HG02571 (cell line): Measurements from ENCODE around the gene KISS1R.

Source experiments
- ATAC-seq: cut with Tn5 transposase; IDR thresholded peaks from one replicate; pipeline ENCODE4 v1.9.1; 2021; ENCODE audit warnings: mild to moderate bottlenecking, moderate library complexity; ENCODE audit not compliant: unreplicated experiment

KISS1R gene

GRCh38 chr19:934865-935479, 17.8 kb downstream of the KISS1R start:
- no peak for ATAC-seq

GRCh38 chr19:936175-936546, 19.0 kb downstream of the KISS1R start:
- ATAC-seq, result no peak

GRCh38 chr19:937259-937694, 20.1 kb downstream of the KISS1R start:
- no peak for ATAC-seq

GRCh38 chr19:938233-938923, 21.2 kb downstream of the KISS1R start:
- ATAC-seq, result no peak

GRCh38 chr19:939439-939838, 22.3 kb downstream of the KISS1R start:
- no peak for ATAC-seq

- no peak for ATAC-seq
Measured at GRCh38 chr19:939922-940321, 22.8 kb downstream of the KISS1R start.

GRCh38 chr19:940591-941291, 23.6 kb downstream of the KISS1R start:
- ATAC-seq, result no peak

- no peak for ATAC-seq
Measured at GRCh38 chr19:941292-942132, 24.4 kb downstream of the KISS1R start.

DNA sequence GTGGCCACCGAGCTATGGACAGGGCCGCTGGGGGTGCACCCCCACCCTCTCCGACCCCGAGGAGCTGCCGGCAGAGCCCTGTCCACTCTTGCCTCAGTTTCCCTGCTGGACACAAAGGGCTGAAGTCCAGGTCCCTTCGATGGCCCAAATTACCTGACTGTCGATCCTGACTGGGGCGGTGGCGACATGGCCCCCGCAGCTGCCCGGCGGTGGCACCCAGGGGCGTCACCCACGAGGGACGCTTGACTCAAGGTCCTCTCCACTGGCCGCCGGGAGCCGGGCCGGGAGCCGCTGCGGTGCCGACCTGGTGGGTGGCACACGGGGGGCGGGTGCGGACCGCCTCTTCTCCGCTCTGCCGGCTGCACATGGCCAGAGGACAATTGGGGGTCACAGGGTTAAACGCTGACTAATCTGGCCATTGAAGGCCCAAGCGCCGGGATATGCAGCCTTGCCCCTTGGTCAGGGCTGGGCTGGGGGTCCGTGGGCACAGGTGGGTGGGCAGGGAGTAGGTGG, 25.1 kb downstream of the KISS1R start:
- ATAC-seq, result no peak

- ATAC-seq, result no peak
Measured at GRCh38 chr19:943551-944170, 26.5 kb downstream of the KISS1R start.

- no peak for ATAC-seq
Measured at GRCh38 chr19:944171-944567, 27.0 kb downstream of the KISS1R start.

- no peak for ATAC-seq
Measured at GRCh38 chr19:944663-945241, 27.6 kb downstream of the KISS1R start.

GRCh38 chr19:945401-946252, 28.5 kb downstream of the KISS1R start:
- ATAC-seq, result no peak

GRCh38 chr19:947090-947706, 30.1 kb downstream of the KISS1R start:
- ATAC-seq, result peak; percentile 12

GRCh38 chr19:947707-948539, 30.8 kb downstream of the KISS1R start:
- peak; percentile 54 for ATAC-seq

DNA sequence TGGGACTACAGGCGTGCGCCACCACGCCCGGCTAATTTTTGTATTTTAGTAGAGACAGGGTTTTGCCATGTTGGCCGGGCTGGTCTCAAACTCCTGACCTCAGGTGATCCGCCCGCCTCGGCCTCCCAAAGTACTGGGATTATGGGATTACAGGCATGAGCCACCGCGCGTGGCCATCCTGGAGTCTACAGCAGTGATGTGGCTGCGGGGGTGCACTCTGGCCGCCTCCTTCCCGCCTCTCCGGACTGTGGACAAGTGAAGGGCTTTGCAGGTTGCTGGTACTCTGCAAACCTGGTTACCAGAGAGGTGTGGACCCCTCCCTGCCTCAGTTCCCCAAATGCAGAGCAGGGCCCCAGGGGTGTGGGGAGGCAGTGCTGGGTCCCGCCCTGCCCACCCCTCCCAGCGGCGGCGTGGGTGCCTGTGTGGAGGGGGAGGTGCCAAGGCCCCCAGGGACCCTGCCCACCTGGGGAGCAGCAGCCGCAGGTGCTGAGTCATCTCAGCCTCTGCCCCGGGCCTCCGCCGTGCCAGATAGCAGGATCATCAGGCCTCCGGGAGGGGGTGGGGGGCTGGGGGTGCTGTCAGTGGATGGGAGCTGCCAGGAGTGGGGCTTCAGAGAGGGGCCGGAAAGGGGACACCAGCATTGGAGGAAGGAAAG, 31.8 kb downstream of the KISS1R start:
- ATAC-seq, result no peak

- no peak for ATAC-seq
Measured at GRCh38 chr19:950352-951066, 33.4 kb downstream of the KISS1R start.
